Measurements from ENCODE around the gene STPG3.

DNA sequence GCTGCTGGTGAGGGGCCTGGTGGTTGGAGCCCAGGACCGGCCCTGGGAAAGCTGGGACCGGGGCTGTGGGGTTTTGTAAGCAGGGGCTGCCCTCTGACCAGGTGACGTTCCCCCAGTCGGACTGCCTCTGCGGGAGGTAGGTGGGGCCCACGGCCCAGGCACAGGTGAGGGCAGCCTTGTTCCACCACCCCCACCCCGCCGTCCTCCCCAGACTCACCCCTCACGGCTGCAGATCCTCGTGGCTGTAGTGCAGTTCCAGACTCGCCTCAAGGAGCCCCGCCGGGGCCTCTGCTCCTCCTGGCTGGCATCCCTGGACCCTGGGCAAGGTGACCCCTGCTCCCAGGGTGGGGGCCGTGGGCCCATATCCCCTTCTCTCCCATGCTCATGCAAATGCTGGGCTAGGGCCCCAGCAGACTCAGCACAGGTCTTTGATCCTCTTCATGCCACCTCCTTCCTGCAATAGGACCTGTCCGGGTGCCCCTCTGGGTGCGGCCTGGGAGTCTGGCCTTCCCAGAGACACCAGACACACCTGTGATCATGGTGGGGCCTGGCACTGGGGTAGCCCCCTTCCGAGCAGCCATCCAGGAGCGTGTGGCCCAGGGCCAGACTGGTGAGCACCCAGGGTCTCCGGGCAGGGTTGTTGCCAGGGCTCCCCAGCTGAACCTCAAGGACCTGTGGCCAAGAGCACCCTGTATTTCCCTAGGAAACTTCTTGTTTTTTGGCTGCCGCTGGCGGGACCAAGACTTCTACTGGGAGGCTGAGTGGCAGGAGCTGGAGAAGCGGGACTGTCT is 35.7 kb upstream of the STPG3 start:
- TF ChIP-seq, protein P1, sequence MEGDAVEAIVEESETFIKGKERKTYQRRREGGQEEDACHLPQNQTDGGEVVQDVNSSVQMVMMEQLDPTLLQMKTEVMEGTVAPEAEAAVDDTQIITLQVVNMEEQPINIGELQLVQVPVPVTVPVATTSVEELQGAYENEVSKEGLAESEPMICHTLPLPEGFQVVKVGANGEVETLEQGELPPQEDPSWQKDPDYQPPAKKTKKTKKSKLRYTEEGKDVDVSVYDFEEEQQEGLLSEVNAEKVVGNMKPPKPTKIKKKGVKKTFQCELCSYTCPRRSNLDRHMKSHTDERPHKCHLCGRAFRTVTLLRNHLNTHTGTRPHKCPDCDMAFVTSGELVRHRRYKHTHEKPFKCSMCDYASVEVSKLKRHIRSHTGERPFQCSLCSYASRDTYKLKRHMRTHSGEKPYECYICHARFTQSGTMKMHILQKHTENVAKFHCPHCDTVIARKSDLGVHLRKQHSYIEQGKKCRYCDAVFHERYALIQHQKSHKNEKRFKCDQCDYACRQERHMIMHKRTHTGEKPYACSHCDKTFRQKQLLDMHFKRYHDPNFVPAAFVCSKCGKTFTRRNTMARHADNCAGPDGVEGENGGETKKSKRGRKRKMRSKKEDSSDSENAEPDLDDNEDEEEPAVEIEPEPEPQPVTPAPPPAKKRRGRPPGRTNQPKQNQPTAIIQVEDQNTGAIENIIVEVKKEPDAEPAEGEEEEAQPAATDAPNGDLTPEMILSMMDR (IDR thresholded peaks at IDR 0.05), result no peak
- no peak for TF ChIP-seq POLR2A (IDR thresholded peaks at IDR 0.05)
